ENCODE data around the gene PLAC9. TPM values are rescaled to one million over a fixed set of nuclear protein-coding genes. Genes with fewer than 3 reads are reported as not detected.

The PLAC9 gene
- total and polyA plus RNA-seq, 2 donors (not counting 1 experiment from before 2014, with no cell fraction given), result 16.7 to 40.4 TPM

DNA sequence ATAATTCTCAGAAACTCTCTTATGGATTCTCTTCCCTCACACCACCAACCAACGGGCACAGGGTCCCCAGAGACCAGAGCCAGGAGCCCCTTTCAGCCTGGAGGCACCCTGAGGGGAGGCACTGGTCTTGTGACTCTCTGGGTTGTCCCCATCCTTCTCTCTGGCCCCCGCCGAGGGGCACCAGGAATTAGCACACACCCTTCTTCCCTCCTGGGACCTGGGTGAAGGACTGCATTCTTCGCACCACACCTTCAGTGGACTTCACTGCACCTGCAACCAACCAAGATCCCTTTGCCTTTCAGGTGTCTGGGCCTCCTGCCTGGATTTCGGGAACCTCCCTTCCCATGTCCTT is 22.1 kb downstream of the PLAC9 start:
- Histone ChIP-seq H3K9ac (ENCODE audit: insufficient read depth, low read length) (peak overlapping the region; percentile 41), H3K27me3 (ENCODE audit: control insufficient read depth, insufficient read depth, low read length) (no peaks in the 10 kb centered on the region), H3K4me1 (ENCODE audit: control insufficient read depth, extremely low read depth, insufficient read depth, low read length) (peaks cover 53% of the 10 kb centered on the region), H3K4me3 (replicated peaks in 1 of 4; ENCODE audit: control extremely low read depth in 1 of 4, insufficient read depth in 1 of 4, low read depth in 3 of 4, low read length in 4 of 4) (no peak overlapping the region), H3K27ac (ENCODE audit: insufficient read depth, low read length) (peak overlapping the region; percentile 94), H2AFZ (ENCODE audit: low read length) (no peak overlapping the region), H3K36me3 (ENCODE audit: control insufficient read depth, insufficient read depth, low read length) (peaks cover 51% of the 10 kb centered on the region), H3K79me2 (ENCODE audit: control insufficient read depth, insufficient read depth, low read length) (peaks cover 14% of the 10 kb centered on the region), H3K4me2 (ENCODE audit: extremely low read depth, insufficient read depth, low read length) (peak overlapping the region; percentile 46), H3K9me3 (ENCODE audit: control insufficient read depth, insufficient read depth, low read depth, low read length) (no peaks in the 10 kb centered on the region), H4K20me1 (ENCODE audit: control insufficient read depth, extremely low read depth, insufficient read depth, low read length) (no peaks in the 10 kb centered on the region)
- TF ChIP-seq EZH2 (IDR thresholded peaks at IDR 0.05; ENCODE audit: low read length, missing control alignments), result no peak
- TF ChIP-seq, protein P1, sequence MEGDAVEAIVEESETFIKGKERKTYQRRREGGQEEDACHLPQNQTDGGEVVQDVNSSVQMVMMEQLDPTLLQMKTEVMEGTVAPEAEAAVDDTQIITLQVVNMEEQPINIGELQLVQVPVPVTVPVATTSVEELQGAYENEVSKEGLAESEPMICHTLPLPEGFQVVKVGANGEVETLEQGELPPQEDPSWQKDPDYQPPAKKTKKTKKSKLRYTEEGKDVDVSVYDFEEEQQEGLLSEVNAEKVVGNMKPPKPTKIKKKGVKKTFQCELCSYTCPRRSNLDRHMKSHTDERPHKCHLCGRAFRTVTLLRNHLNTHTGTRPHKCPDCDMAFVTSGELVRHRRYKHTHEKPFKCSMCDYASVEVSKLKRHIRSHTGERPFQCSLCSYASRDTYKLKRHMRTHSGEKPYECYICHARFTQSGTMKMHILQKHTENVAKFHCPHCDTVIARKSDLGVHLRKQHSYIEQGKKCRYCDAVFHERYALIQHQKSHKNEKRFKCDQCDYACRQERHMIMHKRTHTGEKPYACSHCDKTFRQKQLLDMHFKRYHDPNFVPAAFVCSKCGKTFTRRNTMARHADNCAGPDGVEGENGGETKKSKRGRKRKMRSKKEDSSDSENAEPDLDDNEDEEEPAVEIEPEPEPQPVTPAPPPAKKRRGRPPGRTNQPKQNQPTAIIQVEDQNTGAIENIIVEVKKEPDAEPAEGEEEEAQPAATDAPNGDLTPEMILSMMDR (conservative IDR thresholded peaks at IDR 0.05 in 1 of 2, IDR thresholded peaks at IDR 0.05 in 1 of 2; ENCODE audit: low read depth in 1 of 2, low read length in 2 of 2), result no peak
- DNase-seq (ENCODE audit: low read depth in 2 of 2), result no peak

GRCh38 chr10:80154978-80155695 is 22.6 kb downstream of the PLAC9 start:
- TF ChIP-seq, protein P1 (conservative IDR thresholded peaks at IDR 0.05 in 1 of 2, IDR thresholded peaks at IDR 0.05 in 1 of 2; ENCODE audit: low read depth in 1 of 2, low read length in 2 of 2), result no peak
- TF ChIP-seq EZH2 (IDR thresholded peaks at IDR 0.05; ENCODE audit: low read length, missing control alignments), result no peak
- H3K4me3 ChIP-seq (replicated peaks in 1 of 4; ENCODE audit: control extremely low read depth in 1 of 4, insufficient read depth in 1 of 4, low read depth in 3 of 4, low read length in 4 of 4), result no peak overlapping the region
- H3K4me1 ChIP-seq (ENCODE audit: control insufficient read depth, extremely low read depth, insufficient read depth, low read length), result peaks cover 57% of the 10 kb centered on the region
- DNase-seq (ENCODE audit: low read depth in 2 of 2), result peak; percentile 98
- no peaks in the 10 kb centered on the region for H3K27me3 ChIP-seq (ENCODE audit: control insufficient read depth, insufficient read depth, low read length)
- peak overlapping the region; percentile 41 for H3K9ac ChIP-seq (ENCODE audit: insufficient read depth, low read length)
- no peaks in the 10 kb centered on the region for H3K9me3 ChIP-seq (ENCODE audit: control insufficient read depth, insufficient read depth, low read depth, low read length)
- no peaks in the 10 kb centered on the region for H4K20me1 ChIP-seq (ENCODE audit: control insufficient read depth, extremely low read depth, insufficient read depth, low read length)
- H3K27ac ChIP-seq (ENCODE audit: insufficient read depth, low read length), result peak overlapping the region; percentile 94
- H3K36me3 ChIP-seq (ENCODE audit: control insufficient read depth, insufficient read depth, low read length), result peaks cover 47% of the 10 kb centered on the region
- peak overlapping the region; percentile 46 for H3K4me2 ChIP-seq (ENCODE audit: extremely low read depth, insufficient read depth, low read length)
- H2AFZ ChIP-seq (ENCODE audit: low read length), result no peak overlapping the region
- peaks cover 14% of the 10 kb centered on the region for H3K79me2 ChIP-seq (ENCODE audit: control insufficient read depth, insufficient read depth, low read length)

- H3K27me3 ChIP-seq (ENCODE audit: control insufficient read depth, insufficient read depth, low read length), result no peaks in the 10 kb centered on the region
- H3K4me1 ChIP-seq (ENCODE audit: control insufficient read depth, extremely low read depth, insufficient read depth, low read length), result peaks cover 60% of the 10 kb centered on the region
- peak overlapping the region; percentile 9 for H3K9ac ChIP-seq (ENCODE audit: insufficient read depth, low read length)
- H2AFZ ChIP-seq (ENCODE audit: low read length), result no peak overlapping the region
- H3K4me3 ChIP-seq (replicated peaks in 1 of 4; ENCODE audit: control extremely low read depth in 1 of 4, insufficient read depth in 1 of 4, low read depth in 3 of 4, low read length in 4 of 4), result no peak overlapping the region
- peaks cover 46% of the 10 kb centered on the region for H3K36me3 ChIP-seq (ENCODE audit: control insufficient read depth, insufficient read depth, low read length)
- peaks cover 15% of the 10 kb centered on the region for H3K79me2 ChIP-seq (ENCODE audit: control insufficient read depth, insufficient read depth, low read length)
- no peak for TF ChIP-seq EZH2 (IDR thresholded peaks at IDR 0.05; ENCODE audit: low read length, missing control alignments)
- TF ChIP-seq, protein P1 (conservative IDR thresholded peaks at IDR 0.05 in 1 of 2, IDR thresholded peaks at IDR 0.05 in 1 of 2; ENCODE audit: low read depth in 1 of 2, low read length in 2 of 2), result no peak
- peak overlapping the region; percentile 16 for H3K4me2 ChIP-seq (ENCODE audit: extremely low read depth, insufficient read depth, low read length)
- DNase-seq (ENCODE audit: low read depth in 2 of 2), result no peak
- H4K20me1 ChIP-seq (ENCODE audit: control insufficient read depth, extremely low read depth, insufficient read depth, low read length), result no peaks in the 10 kb centered on the region
- peak overlapping the region; percentile 94 for H3K27ac ChIP-seq (ENCODE audit: insufficient read depth, low read length)
- H3K9me3 ChIP-seq (ENCODE audit: control insufficient read depth, insufficient read depth, low read depth, low read length), result no peaks in the 10 kb centered on the region
These were observed 23.2 kb downstream of the PLAC9 start for GRCh38 chr10:80155696-80156215.
